Transverse colon (tissue), 4 donors: ENCODE measurements around the gene CDCP2.

Experiments
- CTCF ChIP-seq, 5 experiments: fragments of 200-600 bp in 3 of 5; fragments of 450-650 bp in 2 of 5; sonication (generic) in 3 of 5; IDR thresholded peaks; 1 replicate in 2 of 5; 2 replicates in 3 of 5; pipeline ENCODE4 v1.5.1; 2016 to 2017; ENCODE audit warnings: antibody characterized with exemption in 5 of 5, inconsistent platforms in 3 of 5, mild to moderate bottlenecking in 2 of 5, moderate library complexity in 1 of 5
- EP300 ChIP-seq: sonication (generic); formaldehyde crosslinking; IDR thresholded peaks from one replicate; pipeline ENCODE4 v1.6.1; 2017; ENCODE audit warnings: antibody characterized with exemption, low read depth
- POLR2A ChIP-seq: fragments of 450-650 bp; IDR thresholded peaks from one replicate; pipeline ENCODE4 v1.6.1; 2016; ENCODE audit warnings: antibody characterized with exemption, mild to moderate bottlenecking, moderate library complexity
- POLR2AphosphoS5 ChIP-seq, 3 donors: sonication (generic); formaldehyde crosslinking; IDR thresholded peaks; one replicate each; pipeline ENCODE4 v1.6.1; 2016; ENCODE audit warnings: antibody characterized with exemption in 3 of 3

GRCh38 chr1:54173681-54174080 lies 20.9 kb upstream of the CDCP2 start:
- no peak for TF ChIP-seq CTCF (IDR thresholded peaks at IDR 0.05)
- no peak for TF ChIP-seq EP300
- no peak for TF ChIP-seq POLR2A
- no peak for TF ChIP-seq POLR2AphosphoS5 (IDR thresholded peaks at IDR 0.05)
